Ovary (tissue), 3 donors: Measurements from ENCODE around the gene FNBP1.

Experiments used
- CTCF ChIP-seq, 3 donors: fragments of 450-650 bp in 2 of 3; fragments of 200-600 bp in 1 of 3; IDR thresholded peaks; one replicate each; pipeline versions ENCODE4 v1.5.1 to v1.8.0; 2016 to 2022; ENCODE audit warnings: antibody characterized with exemption in 3 of 3, mild to moderate bottlenecking in 1 of 3
- POLR2A ChIP-seq: fragments of 450-650 bp; IDR thresholded peaks from one replicate; pipeline ENCODE4 v1.6.1; 2017; ENCODE audit warnings: antibody characterized with exemption, mild to moderate bottlenecking, moderate library complexity
- donor health status: DM: no; HTN: no; CAD: no.

- no peak for TF ChIP-seq CTCF (IDR thresholded peaks at IDR 0.05)
- no peak for TF ChIP-seq POLR2A
These were observed 53.7 kb downstream of the FNBP1 start for GRCh38 chr9:129989362-129989708.
